ENCODE results near the gene UGT2B7.

GRCh38 chr4:69049860-69050259 is 46.4 kb upstream of the UGT2B7 start:
- TF ChIP-seq, protein P1, sequence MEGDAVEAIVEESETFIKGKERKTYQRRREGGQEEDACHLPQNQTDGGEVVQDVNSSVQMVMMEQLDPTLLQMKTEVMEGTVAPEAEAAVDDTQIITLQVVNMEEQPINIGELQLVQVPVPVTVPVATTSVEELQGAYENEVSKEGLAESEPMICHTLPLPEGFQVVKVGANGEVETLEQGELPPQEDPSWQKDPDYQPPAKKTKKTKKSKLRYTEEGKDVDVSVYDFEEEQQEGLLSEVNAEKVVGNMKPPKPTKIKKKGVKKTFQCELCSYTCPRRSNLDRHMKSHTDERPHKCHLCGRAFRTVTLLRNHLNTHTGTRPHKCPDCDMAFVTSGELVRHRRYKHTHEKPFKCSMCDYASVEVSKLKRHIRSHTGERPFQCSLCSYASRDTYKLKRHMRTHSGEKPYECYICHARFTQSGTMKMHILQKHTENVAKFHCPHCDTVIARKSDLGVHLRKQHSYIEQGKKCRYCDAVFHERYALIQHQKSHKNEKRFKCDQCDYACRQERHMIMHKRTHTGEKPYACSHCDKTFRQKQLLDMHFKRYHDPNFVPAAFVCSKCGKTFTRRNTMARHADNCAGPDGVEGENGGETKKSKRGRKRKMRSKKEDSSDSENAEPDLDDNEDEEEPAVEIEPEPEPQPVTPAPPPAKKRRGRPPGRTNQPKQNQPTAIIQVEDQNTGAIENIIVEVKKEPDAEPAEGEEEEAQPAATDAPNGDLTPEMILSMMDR (conservative IDR thresholded peaks at IDR 0.05; ENCODE audit: low read length): no peak
- TF ChIP-seq EZH2phosphoT487 (IDR thresholded peaks at IDR 0.05; ENCODE audit: borderline replicate concordance, low read depth, low read length): no peak

Data from OCI-LY7 (cell line).